K562 (cell line): ENCODE results near the gene KCND3.

ENCODE experiments used
- CTCF ChIP-seq, 3 experiments: IDR thresholded peaks in 2 of 3; conservative IDR thresholded peaks in 1 of 3; 2 replicates each; pipeline ENCODE4 v1.5.1; 2011 to 2012; ENCODE audit warnings: low read length in 3 of 3, mild to moderate bottlenecking in 3 of 3, control low read depth in 2 of 3, improper control_type of control experiment in 1 of 3, inconsistent platforms in 1 of 3, low read depth in 1 of 3, mixed read lengths in 1 of 3, moderate library complexity in 1 of 3; ENCODE audit not compliant: insufficient read depth in 2 of 3
- HDAC2 ChIP-seq: fragments of 450-650 bp; IDR thresholded peaks from 2 replicates; pipeline ENCODE4 v1.6.1; 2016; ENCODE audit warnings: mild to moderate bottlenecking
- NCOR1 ChIP-seq: fragments of 450-650 bp; IDR thresholded peaks from 2 replicates; pipeline ENCODE4 v1.6.1; 2016; ENCODE audit warnings: mild to moderate bottlenecking, moderate library complexity
- ZFP30 ChIP-seq: fragments of 250-450 bp; sonication (Bioruptor Pico); IDR thresholded peaks from 2 replicates; pipeline ENCODE4 v1.8.0; 2022; ENCODE audit warnings: moderate library complexity, mild to moderate bottlenecking, inconsistent platforms, borderline replicate concordance
- ZFX ChIP-seq: sonication (generic); formaldehyde crosslinking; IDR thresholded peaks from 2 replicates; pipeline ENCODE4 v1.8.0; 2022; ENCODE audit warnings: mild to moderate bottlenecking, missing genetic modification reagents, moderate library complexity
- ZNF398 ChIP-seq: fragments of 250-450 bp; sonication (Bioruptor Pico); IDR thresholded peaks from 2 replicates; pipeline ENCODE4 v1.8.0; 2021; ENCODE audit warnings: moderate library complexity, mild to moderate bottlenecking, inconsistent platforms

- TF ChIP-seq ZNF398 (CRISPR knock-in tag) (no peak), CTCF (IDR thresholded peaks at IDR 0.05 in 2 of 3, conservative IDR thresholded peaks at IDR 0.05 in 1 of 3; ENCODE audit: insufficient read depth in 2 of 3, low read depth in 1 of 3, low read length in 3 of 3) (no peak), ZFP30 (CRISPR knock-in tag) (no peak), HDAC2 (no peak), NCOR1 (no peak), ZFX (CRISPR knock-in tag) (no peak)
Observed at GRCh38 chr1:111873460-111874030, 115.9 kb downstream of the KCND3 start.
